HT1080 (cell line): ENCODE measurements around the gene FAM9C. TPM values are rescaled to one million over a fixed set of nuclear protein-coding genes. Genes with fewer than 3 reads are reported as not detected.
"Not testable (repeated sequence)": the region's sequence is repeated elsewhere in the genome, so short reads cannot be mapped to it uniquely, and the experiment has no call there.

ENCODE experiments used
- DNase-seq: peaks from one replicate; pipeline ENCODE4 v3.0.0-alpha.2; 2015; ENCODE audit warnings: low read depth
- total RNA-seq: library from RNA; depleted of rRNA; stranded (reverse); fragments of >200 nt; shearing (Covaris generic); gene quantifications from 2 replicates; pipeline ENCODE4 v1.2.3, GENCODE V29; 2014

Gene FAM9C
- total RNA-seq, 1 experiment from 2014 or later = not detected

- DNase-seq = no peak
Measured at GRCh38 chrX:13043938-13044337, 482 bp downstream of the FAM9C start.

- no peak for DNase-seq
Measured at GRCh38 chrX:13043138-13043537, 1.3 kb downstream of the FAM9C start.

GRCh38 chrX:13036896-13037295 is 7.5 kb downstream of the FAM9C start:
- no peak for DNase-seq

- DNase-seq = no peak
Measured at GRCh38 chrX:13033193-13033592, 11.2 kb downstream of the FAM9C start.

- peak; percentile 26 for DNase-seq
Measured at GRCh38 chrX:13029887-13030771, 14.3 kb downstream of the FAM9C start.

- DNase-seq = no peak
Measured at GRCh38 chrX:13029637-13029886, 14.9 kb downstream of the FAM9C start.

GRCh38 chrX:13028871-13029636 is 15.4 kb downstream of the FAM9C start:
- DNase-seq = no peak

GRCh38 chrX:13026877-13027652 is 17.4 kb downstream of the FAM9C start:
- no peak for DNase-seq

- no peak for DNase-seq
Measured at GRCh38 chrX:13024986-13025385, 19.4 kb downstream of the FAM9C start.

GRCh38 chrX:13023979-13024378 is 20.4 kb downstream of the FAM9C start:
- no peak for DNase-seq

- no peak for DNase-seq
Measured at GRCh38 chrX:13023567-13023966, 20.9 kb downstream of the FAM9C start.

- no peak for DNase-seq
Measured at GRCh38 chrX:13022926-13023325, 21.5 kb downstream of the FAM9C start.

- not testable (repeated sequence) for DNase-seq
Measured at GRCh38 chrX:13016731-13017130, 27.7 kb downstream of the FAM9C start.

- no peak for DNase-seq
Measured at GRCh38 chrX:13015536-13016236, 28.7 kb downstream of the FAM9C start.

GRCh38 chrX:13014111-13015096 is 30.0 kb downstream of the FAM9C start:
- DNase-seq = no peak

GRCh38 chrX:13013363-13014110 is 30.9 kb downstream of the FAM9C start:
- DNase-seq = no peak

GRCh38 chrX:13010546-13010945 is 33.9 kb downstream of the FAM9C start:
- DNase-seq = no peak

GRCh38 chrX:13009844-13010243 is 34.6 kb downstream of the FAM9C start:
- no peak for DNase-seq

GRCh38 chrX:13009273-13009672 is 35.1 kb downstream of the FAM9C start:
- DNase-seq = no peak
